H9 (cell line): ENCODE data around the gene LRRC3C. TPM values are rescaled to one million over a fixed set of nuclear protein-coding genes. Genes with fewer than 3 reads are reported as not detected.

Experiments used
- DNase-seq: peaks from one replicate; pipeline ENCODE4 v3.0.0-alpha.2; 2017
- H2AFZ ChIP-seq: one replicate; pipeline ENCODE4 v1.6.1; 2013; ENCODE audit warnings: mild to moderate bottlenecking, low read length, control low read depth, moderate library complexity
- H2AK5ac ChIP-seq: 2 replicates; pipeline ENCODE4 v1.6.1; 2013; ENCODE audit warnings: low read length, control low read depth, mixed read lengths; ENCODE audit not compliant: insufficient read length
- H2BK120ac ChIP-seq: one replicate; pipeline ENCODE4 v1.6.1; 2013; ENCODE audit warnings: low read depth, mild to moderate bottlenecking, low read length, control low read depth, inconsistent platforms; ENCODE audit not compliant: poor library complexity, severe bottlenecking
- H2BK12ac ChIP-seq: 2 replicates; pipeline ENCODE4 v1.6.1; 2013; ENCODE audit warnings: low read length, control low read depth, mixed read lengths, low read depth; ENCODE audit not compliant: insufficient read length
- H2BK15ac ChIP-seq: 2 replicates; pipeline ENCODE4 v1.6.1; 2013; ENCODE audit warnings: low read depth, low read length, control low read depth
- H2BK20ac ChIP-seq: one replicate; pipeline ENCODE4 v1.6.1; 2013; ENCODE audit warnings: low read depth, mild to moderate bottlenecking, low read length, control low read depth, inconsistent platforms; ENCODE audit not compliant: poor library complexity, severe bottlenecking
- H2BK5ac ChIP-seq: 2 replicates; pipeline ENCODE4 v1.6.1; 2013; ENCODE audit warnings: low read length, control low read depth, mixed read lengths; ENCODE audit not compliant: insufficient read length
- H3K14ac ChIP-seq: 2 replicates; pipeline ENCODE4 v1.6.1; 2013; ENCODE audit warnings: low read length, control low read depth; ENCODE audit not compliant: insufficient read depth
- H3K18ac ChIP-seq: 2 replicates; pipeline ENCODE4 v1.6.1; 2013; ENCODE audit warnings: low read depth, mild to moderate bottlenecking, mixed read lengths, low read length, control low read depth; ENCODE audit not compliant: insufficient read length
- H3K23ac ChIP-seq: 2 replicates; pipeline ENCODE4 v1.6.1; 2013; ENCODE audit warnings: low read length, control low read depth, mixed read lengths, low read depth; ENCODE audit not compliant: insufficient read length
- H3K23me2 ChIP-seq: 2 replicates; pipeline ENCODE4 v1.6.1; 2013; ENCODE audit warnings: low read depth, mild to moderate bottlenecking, mixed read lengths, low read length, control low read depth; ENCODE audit not compliant: insufficient read length, poor library complexity, severe bottlenecking
- H3K27ac ChIP-seq: 2 replicates; pipeline ENCODE4 v1.5.1; 2013; ENCODE audit warnings: low read length, control low read depth, mixed read lengths, low read depth; ENCODE audit not compliant: insufficient read length
- H3K27me3 ChIP-seq: 2 replicates; pipeline ENCODE4 v1.6.1; 2013; ENCODE audit warnings: low read length, control low read depth, inconsistent platforms; ENCODE audit not compliant: insufficient read depth
- H3K4ac ChIP-seq: 2 replicates; pipeline ENCODE4 v1.6.1; 2013; ENCODE audit warnings: low read depth, mild to moderate bottlenecking, control low read depth, inconsistent platforms, low read length, moderate library complexity
- H3K4me1 ChIP-seq: 2 replicates; pipeline ENCODE4 v1.6.1; 2013; ENCODE audit warnings: low read length, control low read depth, inconsistent platforms; ENCODE audit not compliant: insufficient read depth
- H3K4me2 ChIP-seq: 2 replicates; pipeline ENCODE4 v1.6.1; 2013; ENCODE audit warnings: low read length, control low read depth, mixed read lengths; ENCODE audit not compliant: insufficient read length, insufficient read depth
- H3K56ac ChIP-seq: 2 replicates; pipeline ENCODE4 v1.6.1; 2013; ENCODE audit warnings: low read depth, mild to moderate bottlenecking, mixed read lengths, low read length, control low read depth; ENCODE audit not compliant: insufficient read length
- H3K79me1 ChIP-seq: 2 replicates; pipeline ENCODE4 v1.6.1; 2013; ENCODE audit warnings: low read depth, mild to moderate bottlenecking, moderate library complexity, low read length, control low read depth, inconsistent platforms; ENCODE audit not compliant: insufficient read depth, poor library complexity, severe bottlenecking
- H3K79me2 ChIP-seq: 2 replicates; pipeline ENCODE4 v1.6.1; 2013; ENCODE audit warnings: low read length, control low read depth, inconsistent platforms; ENCODE audit not compliant: insufficient read depth
- H3K9ac ChIP-seq: 2 replicates; pipeline ENCODE4 v1.6.1; 2013; ENCODE audit warnings: low read length, control low read depth, mixed read lengths; ENCODE audit not compliant: insufficient read length; ENCODE audit errors: extremely low read depth
- H3K9me3 ChIP-seq: one replicate; pipeline ENCODE4 v1.6.1; 2013; ENCODE audit warnings: low read depth, low read length, inconsistent platforms; ENCODE audit not compliant: control insufficient read depth
- H3T11ph ChIP-seq: one replicate; pipeline ENCODE4 v1.6.1; 2013; ENCODE audit warnings: mild to moderate bottlenecking, low read length, control low read depth, inconsistent platforms
- H4K20me1 ChIP-seq: one replicate; pipeline ENCODE4 v1.6.1; 2013; ENCODE audit not compliant: control insufficient read depth, insufficient read length, insufficient read depth
- H4K5ac ChIP-seq: 2 replicates; pipeline ENCODE4 v1.6.1; 2013; ENCODE audit warnings: low read depth, mild to moderate bottlenecking, mixed read lengths, low read length, control low read depth; ENCODE audit not compliant: insufficient read length
- H4K8ac ChIP-seq: replicated peaks from 2 replicates; pipeline ENCODE4 v1.6.1; 2013; ENCODE audit warnings: low read length, control low read depth, mixed read lengths, low read depth; ENCODE audit not compliant: insufficient read length
- H4K91ac ChIP-seq: 2 replicates; pipeline ENCODE4 v1.6.1; 2013; ENCODE audit warnings: low read depth, mild to moderate bottlenecking, moderate library complexity, mixed read lengths, low read length, control low read depth; ENCODE audit not compliant: insufficient read length
- H3K27ac Mint-ChIP-seq, 3 experiments: 2 replicates in 2 of 3; 3 replicates in 1 of 3; pipeline ENCODE4 v1.8.0; 2020 to 2021; ENCODE audit warnings: mixed read lengths in 3 of 3, mild to moderate bottlenecking in 1 of 3, moderate library complexity in 1 of 3
- H3K27me3 Mint-ChIP-seq: 2 replicates; pipeline ENCODE4 v1.8.0; 2021; ENCODE audit warnings: low read depth, mild to moderate bottlenecking, moderate library complexity, mixed read lengths
- H3K36me3 Mint-ChIP-seq, 3 experiments: 2 replicates in 2 of 3; 3 replicates in 1 of 3; pipeline ENCODE4 v1.8.0; 2020 to 2021; ENCODE audit warnings: low read depth in 3 of 3, mixed read lengths in 3 of 3; ENCODE audit not compliant: insufficient read depth in 1 of 3
- H3K4me1 Mint-ChIP-seq, 2 experiments: 2 replicates each; pipeline ENCODE4 v1.8.0; 2020; ENCODE audit warnings: mixed read lengths in 2 of 2
- H3K4me3 Mint-ChIP-seq, 2 experiments: 2 replicates in 1 of 2; 3 replicates in 1 of 2; pipeline ENCODE4 v1.8.0; 2020 to 2021; ENCODE audit warnings: mild to moderate bottlenecking in 2 of 2, mixed read lengths in 2 of 2, moderate library complexity in 1 of 2
- H3K9me3 Mint-ChIP-seq, 2 experiments: 2 replicates in 1 of 2; 3 replicates in 1 of 2; pipeline ENCODE4 v1.8.0; 2020; ENCODE audit warnings: mild to moderate bottlenecking in 2 of 2, mixed read lengths in 2 of 2, moderate library complexity in 1 of 2
- CTCF ChIP-seq: fragments of 200-600 bp; sonication (generic); conservative IDR thresholded peaks from 3 replicates; pipeline ENCODE4 v1.8.0; 2021; ENCODE audit warnings: antibody characterized with exemption, mild to moderate bottlenecking
- WGBS: extraction: QIAGEN DNeasy Blood & Tissue Kit; methylation state at CpG from one replicate; pipeline ENCODE4 v1.1.7; 2013; ENCODE audit warnings: missing lambda C conversion rate, low lambda C conversion rate, mixed read lengths; ENCODE audit not compliant: insufficient read length; ENCODE audit errors: extremely low coverage; 5-methylcytosine and 5-hydroxymethylcytosine counted together
- total RNA-seq: library from RNA; stranded (reverse); gene quantifications from 2 replicates; pipeline ENCODE4 v1.2.1, GENCODE V29; 2021

LRRC3C gene
- total RNA-seq, 1 experiment from 2014 or later, result not detected

GRCh38 chr17:39898088-39898487 lies 29.4 kb upstream of the LRRC3C start:
- H2BK20ac ChIP-seq, result no peak overlapping the region
- no peak overlapping the region for H2BK15ac ChIP-seq
- Mint-ChIP-seq H3K27ac (no peak overlapping the region), H3K4me3 (no peak overlapping the region), H3K36me3 (no peaks in the 10 kb centered on the region), H3K27me3 (peaks cover 2% of the 10 kb centered on the region; the same call in 1 of the 2 replicates), H3K4me1 (no peaks in the 10 kb centered on the region), H3K9me3 (no peaks in the 10 kb centered on the region)
- H3K18ac ChIP-seq, result no peak overlapping the region
- H3K27ac ChIP-seq, result no peak overlapping the region
- no peaks in the 10 kb centered on the region for H3K79me1 ChIP-seq
- H3K56ac ChIP-seq, result no peak overlapping the region
- H2BK5ac ChIP-seq, result no peak overlapping the region
- no peaks in the 10 kb centered on the region for H3K9me3 ChIP-seq
- no peak overlapping the region for H3K23ac ChIP-seq
- H2BK120ac ChIP-seq, result no peak overlapping the region
- no peak overlapping the region for H3K14ac ChIP-seq
- whole genome bisulfite sequencing, result no CpG with 5 or more reads among the region's 4 CpGs
- H3K27me3 ChIP-seq, result no peaks in the 10 kb centered on the region
- no peak overlapping the region for H3K4ac ChIP-seq
- H3K4me2 ChIP-seq, result no peak overlapping the region
- no peak overlapping the region for H3K9ac ChIP-seq
- no peaks in the 10 kb centered on the region for H4K20me1 ChIP-seq
- TF ChIP-seq CTCF, result no peak
- H2BK12ac ChIP-seq, result no peak overlapping the region
- H3K4me1 ChIP-seq, result no peaks in the 10 kb centered on the region
- H4K91ac ChIP-seq, result no peak overlapping the region
- H3T11ph ChIP-seq, result no peak overlapping the region
- H4K8ac ChIP-seq, result no peak overlapping the region
- H2AK5ac ChIP-seq, result no peak overlapping the region
- H3K23me2 ChIP-seq, result no peaks in the 10 kb centered on the region
- H3K79me2 ChIP-seq, result no peaks in the 10 kb centered on the region
- no peak overlapping the region for H4K5ac ChIP-seq
- DNase-seq, result no peak
- no peak overlapping the region for H2AFZ ChIP-seq
